Thyroid gland (tissue), 4 donors: ENCODE measurements around the gene MAMLD1. TPM values are rescaled to one million over a fixed set of nuclear protein-coding genes. Genes with fewer than 3 reads are reported as not detected.
A peak's percentile ranks its signal among the peaks of the same experiment; 100 is the strongest.

Experiments
- DNase-seq, 2 donors: peaks; one replicate each; pipeline ENCODE4 v3.0.0-alpha.2; 2019
- H3K27ac ChIP-seq, 3 donors: fragments of 200-600 bp; sonication (generic); 1 replicate in 2 of 3; 2 replicates in 1 of 3; pipeline ENCODE4 v1.5.1; 2016 to 2019; ENCODE audit warnings: mild to moderate bottlenecking in 1 of 3, moderate library complexity in 1 of 3
- H3K27me3 ChIP-seq: fragments of 200-600 bp; sonication (generic); one replicate; pipeline ENCODE4 v1.5.1; 2019
- H3K36me3 ChIP-seq, 2 donors: fragments of 200-600 bp; sonication (generic); one replicate each; pipeline ENCODE4 v1.5.1; 2016 to 2019
- H3K4me1 ChIP-seq, 2 donors: fragments of 200-600 bp; sonication (generic); one replicate each; pipeline ENCODE4 v1.5.1; 2017 to 2019
- H3K4me3 ChIP-seq, 3 donors: fragments of 200-600 bp; sonication (generic); replicated peaks in 1 of 3; 1 replicate in 2 of 3; 2 replicates in 1 of 3; pipeline ENCODE4 v1.5.1; 2016; ENCODE audit warnings: mild to moderate bottlenecking in 1 of 3
- H3K9me3 ChIP-seq: fragments of 200-600 bp; sonication (generic); one replicate; pipeline ENCODE4 v1.5.1; 2017
- POLR2A ChIP-seq, 2 donors: fragments of 450-650 bp; IDR thresholded peaks; one replicate each; pipeline ENCODE4 v1.6.1; 2017; ENCODE audit warnings: antibody characterized with exemption in 2 of 2, mild to moderate bottlenecking in 2 of 2, moderate library complexity in 1 of 2
- WGBS, 2 donors: methylation state at CpG; one replicate each; pipeline ENCODE4 v1.1.5; 2017; 5-methylcytosine and 5-hydroxymethylcytosine counted together
- intact Hi-C: fragments of 100-400 bp; cut with DNase I; formaldehyde crosslinking; loops from one replicate; pipeline ENCODE4 v1.15.1; 2023
- total RNA-seq, 4 donors: library from RNA; depleted of rRNA; stranded (reverse); fragments of >200 nt; gene quantifications; one replicate each; pipeline ENCODE4 v1.2.3, GENCODE V29; 2016
- TF ChIP-seq, protein P1 (sequence below), 6 experiments: fragments of 200-600 bp in 3 of 6; fragments of 450-650 bp in 3 of 6; sonication (generic) in 3 of 6; IDR thresholded peaks; one replicate each; pipeline ENCODE4 v1.5.1; 2016 to 2019; ENCODE audit warnings: antibody characterized with exemption in 6 of 6, mild to moderate bottlenecking in 2 of 6, inconsistent platforms in 1 of 6, moderate library complexity in 1 of 6

MAMLD1 gene
- total RNA-seq, 4 donors from 2014 or later = 1.3 to 2.2 (median 1.8) TPM

GRCh38 chrX:150548684-150549083 lies 185.6 kb downstream of the MAMLD1 start:
- 70 to 85% methylated on average over 2 of the region's 2 CpGs for WGBS, 2 donors
- H3K27ac ChIP-seq = peak overlapping the region in 1 of 3 donors; percentile 92
- intact Hi-C loops = no loop called here

DNA sequence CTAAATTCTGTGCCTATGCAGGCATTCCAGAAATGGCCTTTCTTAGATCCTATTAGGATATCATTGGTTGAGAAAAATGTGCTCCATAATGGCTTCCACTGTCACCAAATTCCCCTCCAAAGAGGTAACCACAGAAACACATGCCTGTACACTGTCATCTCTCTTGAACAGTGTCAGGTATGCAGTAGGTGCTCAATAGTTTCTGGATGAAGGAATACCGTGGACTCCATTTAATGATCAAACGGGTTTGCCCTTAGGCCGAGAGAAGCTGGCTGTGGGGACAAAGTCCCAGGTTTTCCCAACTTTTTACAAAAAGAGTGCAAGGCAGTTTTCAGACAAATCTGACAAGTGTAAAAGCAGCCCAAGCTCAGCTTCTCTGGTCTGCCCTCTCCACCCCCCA lies 188.8 kb downstream of the MAMLD1 start:
- no peak for DNase-seq
- Histone ChIP-seq H3K4me3 (no peak overlapping the region), H3K4me1 (peaks cover 3 to 11% of the 10 kb centered on the region in 2 donors), H3K36me3 (no peaks in the 10 kb centered on the region), H3K27me3 (no peaks in the 10 kb centered on the region), H3K27ac (no peak overlapping the region), H3K9me3 (no peaks in the 10 kb centered on the region)
- no peak for TF ChIP-seq POLR2A (IDR thresholded peaks at IDR 0.05)
- TF ChIP-seq, protein P1, sequence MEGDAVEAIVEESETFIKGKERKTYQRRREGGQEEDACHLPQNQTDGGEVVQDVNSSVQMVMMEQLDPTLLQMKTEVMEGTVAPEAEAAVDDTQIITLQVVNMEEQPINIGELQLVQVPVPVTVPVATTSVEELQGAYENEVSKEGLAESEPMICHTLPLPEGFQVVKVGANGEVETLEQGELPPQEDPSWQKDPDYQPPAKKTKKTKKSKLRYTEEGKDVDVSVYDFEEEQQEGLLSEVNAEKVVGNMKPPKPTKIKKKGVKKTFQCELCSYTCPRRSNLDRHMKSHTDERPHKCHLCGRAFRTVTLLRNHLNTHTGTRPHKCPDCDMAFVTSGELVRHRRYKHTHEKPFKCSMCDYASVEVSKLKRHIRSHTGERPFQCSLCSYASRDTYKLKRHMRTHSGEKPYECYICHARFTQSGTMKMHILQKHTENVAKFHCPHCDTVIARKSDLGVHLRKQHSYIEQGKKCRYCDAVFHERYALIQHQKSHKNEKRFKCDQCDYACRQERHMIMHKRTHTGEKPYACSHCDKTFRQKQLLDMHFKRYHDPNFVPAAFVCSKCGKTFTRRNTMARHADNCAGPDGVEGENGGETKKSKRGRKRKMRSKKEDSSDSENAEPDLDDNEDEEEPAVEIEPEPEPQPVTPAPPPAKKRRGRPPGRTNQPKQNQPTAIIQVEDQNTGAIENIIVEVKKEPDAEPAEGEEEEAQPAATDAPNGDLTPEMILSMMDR (IDR thresholded peaks at IDR 0.05) = no peak
- intact Hi-C loops = no loop called here
- WGBS, 2 donors = 90 to 100% methylated on average over 3 of the region's 3 CpGs

More at GRCh38 chrX:150548684-150549083, 185.6 kb downstream of the MAMLD1 start:
- peaks cover 9 to 35% of the 10 kb centered on the region in 2 donors for H3K4me1 ChIP-seq
- H3K4me3 ChIP-seq = no peak overlapping the region
- no peaks in the 10 kb centered on the region for H3K36me3 ChIP-seq
- H3K27me3 ChIP-seq = no peaks in the 10 kb centered on the region
- H3K9me3 ChIP-seq = no peaks in the 10 kb centered on the region
- TF ChIP-seq, protein P1 (IDR thresholded peaks at IDR 0.05) = no peak
- no peak for TF ChIP-seq POLR2A (IDR thresholded peaks at IDR 0.05)
- no peak for DNase-seq

DNA sequence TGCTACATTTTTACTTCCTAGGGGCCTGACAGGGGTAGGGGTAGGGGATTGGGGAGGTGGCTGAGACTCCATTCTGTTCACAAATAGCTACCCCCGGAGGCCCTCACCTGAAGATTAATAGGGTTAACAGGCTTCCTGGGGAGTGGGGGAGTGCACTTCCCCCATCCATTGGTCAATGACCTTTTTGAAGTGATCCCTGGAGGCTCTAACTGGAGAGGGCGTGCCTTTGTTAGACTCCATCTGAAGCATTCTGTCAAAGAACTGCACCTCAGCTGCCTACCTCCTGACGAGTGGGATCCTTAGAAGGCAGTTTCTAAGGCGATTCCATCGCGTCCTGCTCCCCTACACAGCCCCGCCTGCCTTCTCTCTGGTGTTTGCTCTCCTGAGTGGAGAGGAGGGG lies 195.3 kb downstream of the MAMLD1 start:
- intact Hi-C loops = no loop called here
- TF ChIP-seq, protein P1 (IDR thresholded peaks at IDR 0.05) = no peak
- TF ChIP-seq POLR2A (IDR thresholded peaks at IDR 0.05) = no peak

More for the DNA sequence above, 195.3 kb downstream of the MAMLD1 start:
- H3K9me3 ChIP-seq = no peaks in the 10 kb centered on the region
- H3K27ac ChIP-seq = no peak overlapping the region
- DNase-seq = no peak
- H3K36me3 ChIP-seq = no peaks in the 10 kb centered on the region
- no peaks in the 10 kb centered on the region for H3K27me3 ChIP-seq
- no CpG with 5 or more reads among the region's 7 CpGs for WGBS, 2 donors
- no peaks in the 10 kb centered on the region for H3K4me1 ChIP-seq
- no peak overlapping the region for H3K4me3 ChIP-seq

Other genes with a start within 250 kb of the MAMLD1 start
- 10 to 100 TPM; 16.3 to 50.0 (median 22.8) TPM for gene MTM1, start 205.3 kb downstream of the MAMLD1 start, total RNA-seq